ENCODE results near the gene UBA52. TPM values are rescaled to one million over a fixed set of nuclear protein-coding genes. Genes with fewer than 3 reads are reported as not detected.

Gene UBA52
- total and polyA plus RNA-seq, 2 experiments from 2014 or later: 627 to 1,301 TPM

DNA sequence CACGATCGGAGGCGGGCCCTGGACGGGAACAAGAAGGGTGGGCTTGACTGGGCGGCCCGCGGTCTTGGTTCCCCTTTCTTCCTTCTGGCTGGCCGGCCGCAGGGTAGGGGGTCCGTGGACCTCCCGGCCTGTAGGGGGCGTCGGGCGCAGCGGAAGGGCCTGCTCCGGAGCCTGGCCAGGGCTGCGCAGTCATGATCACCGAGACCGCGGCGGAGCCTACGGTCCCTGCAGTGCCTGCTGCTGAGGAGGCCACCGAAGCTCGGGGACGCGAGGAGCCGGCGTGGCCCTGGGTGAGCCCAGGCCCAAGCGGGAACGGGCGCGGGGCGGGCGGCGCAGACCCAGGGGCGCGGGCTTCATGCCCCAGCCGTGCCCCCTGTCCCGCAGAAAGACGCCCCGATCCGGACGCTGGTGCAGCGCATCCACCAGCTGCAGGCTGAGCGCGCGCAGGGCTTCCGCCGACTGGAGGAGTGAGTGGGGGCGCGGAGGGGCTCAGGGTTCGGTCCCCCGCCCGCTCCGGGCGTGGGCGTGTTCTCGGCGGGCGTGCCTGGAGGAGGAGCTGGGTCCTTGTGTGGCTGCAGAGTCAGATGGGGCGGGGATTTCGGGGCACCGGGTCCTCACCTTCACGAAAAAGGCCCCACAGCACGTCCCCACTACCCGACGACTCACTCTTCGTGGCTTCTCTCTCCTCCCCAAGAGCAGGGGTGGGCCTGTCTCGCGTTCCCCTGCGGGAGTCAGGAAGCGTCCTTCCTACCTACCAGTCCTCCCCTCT is 17.1 kb downstream of the UBA52 start, which contains the start of gene REX1BD:
Gene REX1BD, plus strand, starts transcription at position 188 of the 769 bp plus-strand sequence. Its CDS starts 4 bp downstream, at position 192.
- Mint-ChIP-seq H3K36me3 (ENCODE audit: low read depth) (peaks cover 17% of the 10 kb centered on the region), H3K9me3 (0 out of 3 replicates have a peak, but pooled peaks cover 4% of the 10 kb centered on the region), H3K4me3 (peak within 1 kb of the TSS; percentile 86), H3K4me1 (peaks cover 25% of the 10 kb centered on the region), H3K27ac (peak within 1 kb of the TSS; percentile 99), H3K27me3 (ENCODE audit: insufficient read depth, low read depth, poor library complexity) (peaks cover 40% of the 10 kb centered on the region)
- H3K4me1 ChIP-seq (ENCODE audit: insufficient read depth): peaks cover 16% of the 10 kb centered on the region
- peak; percentile 88 for DNase-seq (ENCODE audit: low spot score)
- peak within 1 kb of the TSS; percentile 97 for H2AFZ ChIP-seq
- peak; percentile 70 for ATAC-seq
- H3K4me3 ChIP-seq: peak within 1 kb of the TSS; percentile 91
- H3F3A ChIP-seq (replicated peaks; ENCODE audit: low read depth): peaks cover 33% of the 10 kb centered on the region
- peak within 1 kb of the TSS; percentile 89 for H3K27ac ChIP-seq (ENCODE audit: low read depth)
- H3K27me3 ChIP-seq (ENCODE audit: insufficient read depth): no peaks in the 10 kb centered on the region
- H3K9me2 ChIP-seq (ENCODE audit: insufficient read depth): no peaks in the 10 kb centered on the region
- peak within 1 kb of the TSS; percentile 75 for H3K4me2 ChIP-seq
- TF ChIP-seq POLR2AphosphoS5 (IDR thresholded peaks at IDR 0.05; ENCODE audit: low read depth) (peak; percentile 88), CREB1 (CRISPR knock-in tag; IDR thresholded peaks at IDR 0.05; ENCODE audit: low read depth) (peak; percentile 47), CTCF (conservative IDR thresholded peaks at IDR 0.05; ENCODE audit: low read depth in 2 of 2) (peak; percentile 75 to 92), ZNF462 (CRISPR knock-in tag; IDR thresholded peaks at IDR 0.05) (no peak)
- TF ChIP-seq, protein P1, sequence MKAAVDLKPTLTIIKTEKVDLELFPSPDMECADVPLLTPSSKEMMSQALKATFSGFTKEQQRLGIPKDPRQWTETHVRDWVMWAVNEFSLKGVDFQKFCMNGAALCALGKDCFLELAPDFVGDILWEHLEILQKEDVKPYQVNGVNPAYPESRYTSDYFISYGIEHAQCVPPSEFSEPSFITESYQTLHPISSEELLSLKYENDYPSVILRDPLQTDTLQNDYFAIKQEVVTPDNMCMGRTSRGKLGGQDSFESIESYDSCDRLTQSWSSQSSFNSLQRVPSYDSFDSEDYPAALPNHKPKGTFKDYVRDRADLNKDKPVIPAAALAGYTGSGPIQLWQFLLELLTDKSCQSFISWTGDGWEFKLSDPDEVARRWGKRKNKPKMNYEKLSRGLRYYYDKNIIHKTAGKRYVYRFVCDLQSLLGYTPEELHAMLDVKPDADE (IDR thresholded peaks at IDR 0.05): peak; percentile 68; the same call in 1 of the 2 replicates
- H3K79me2 ChIP-seq (replicated peaks; ENCODE audit: insufficient read depth): peaks cover 3% of the 10 kb centered on the region; the same call in 1 of the 2 replicates
- no peaks in the 10 kb centered on the region; the same call in 1 of the 2 replicates for H3K36me3 ChIP-seq (ENCODE audit: insufficient read depth)
- H4K20me1 ChIP-seq (replicated peaks; ENCODE audit: insufficient read depth): no peaks in the 10 kb centered on the region; the same call in 1 of the 2 replicates
